GM19467 (cell line): ENCODE results near the gene CREB3.

Experiments used
- ATAC-seq: cut with Tn5 transposase; IDR thresholded peaks from one replicate; pipeline ENCODE4 v1.9.1; 2021; ENCODE audit warnings: mild to moderate bottlenecking, moderate library complexity; ENCODE audit not compliant: unreplicated experiment

CREB3 gene

DNA sequence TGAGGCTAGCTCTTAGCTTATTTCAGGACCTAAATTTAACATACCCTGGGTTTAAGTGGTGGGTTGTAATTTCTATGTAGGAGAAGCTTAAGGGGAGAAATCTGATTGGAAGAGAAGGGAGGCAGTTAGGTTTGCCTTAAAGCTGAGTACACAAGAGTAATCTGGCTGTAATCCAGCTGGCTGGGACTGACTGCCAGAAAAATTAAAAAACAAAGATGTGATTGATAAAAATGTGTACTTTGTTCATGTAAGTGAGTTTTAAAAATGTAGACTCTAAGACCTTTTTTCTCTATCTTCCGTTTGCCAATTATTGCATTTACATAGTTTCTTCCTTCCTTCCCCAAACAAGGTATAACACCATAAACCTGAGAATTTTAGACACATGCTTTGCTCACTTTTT, 39.1 kb downstream of the CREB3 start:
- ATAC-seq = no peak

DNA sequence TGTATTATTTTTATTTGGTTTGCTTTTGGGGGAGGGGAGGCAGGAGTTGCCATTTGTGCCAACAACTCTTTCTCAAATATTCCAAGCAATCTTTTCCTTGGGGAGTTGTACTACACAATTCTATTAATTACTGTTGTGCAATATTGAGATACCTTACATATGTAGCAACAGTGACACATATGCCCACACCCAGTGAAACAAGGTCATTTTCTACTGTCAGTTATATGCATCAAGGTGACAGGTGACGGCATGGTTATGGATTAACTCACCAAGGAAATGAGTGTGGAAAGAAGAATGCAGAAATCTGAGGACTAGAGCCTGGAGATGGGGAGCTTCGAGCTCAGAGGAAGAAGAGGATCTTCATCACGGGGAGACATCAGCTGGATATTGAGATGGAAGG, 39.5 kb downstream of the CREB3 start:
- ATAC-seq = no peak

GRCh38 chr9:35774907-35775635, 42.6 kb downstream of the CREB3 start:
- ATAC-seq = no peak

DNA sequence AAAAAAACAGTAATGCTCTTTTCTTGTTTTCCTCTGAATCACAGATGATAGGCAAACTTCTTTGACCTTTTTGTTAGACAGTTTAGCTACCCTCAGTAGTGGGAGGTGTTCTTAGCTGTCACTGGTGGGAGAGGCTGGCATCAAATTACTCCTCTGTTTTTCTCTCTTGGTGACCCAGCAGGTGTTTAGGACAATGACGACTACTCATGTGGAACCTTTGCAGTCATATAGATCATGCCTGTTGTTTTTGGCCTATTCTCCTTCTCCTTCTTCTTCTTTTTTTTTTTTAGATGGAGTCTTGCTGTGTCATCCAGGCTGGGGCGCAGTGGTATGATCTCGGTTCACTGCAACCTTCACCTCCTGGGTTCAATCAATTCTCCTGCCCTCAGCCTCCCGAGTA, 43.6 kb downstream of the CREB3 start:
- no peak for ATAC-seq

DNA sequence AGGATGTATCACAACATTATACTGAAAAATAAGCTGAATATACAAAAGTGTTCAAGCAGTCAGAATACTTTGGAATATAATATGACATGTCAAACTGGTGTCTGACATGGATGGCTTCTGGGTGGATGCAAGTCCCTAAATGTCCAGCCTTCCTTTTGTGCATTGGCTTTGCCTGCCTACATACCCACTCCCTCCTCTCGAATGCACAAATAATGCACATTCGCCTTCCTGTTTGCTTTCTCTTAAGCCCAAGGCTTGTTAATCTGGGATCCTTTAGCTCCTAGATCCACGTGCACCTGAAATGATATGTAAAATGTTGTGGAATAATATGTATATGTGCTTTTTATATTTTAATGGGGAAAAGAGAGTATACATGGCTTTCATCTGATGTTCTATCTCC, 46.0 kb downstream of the CREB3 start:
- ATAC-seq = no peak

DNA sequence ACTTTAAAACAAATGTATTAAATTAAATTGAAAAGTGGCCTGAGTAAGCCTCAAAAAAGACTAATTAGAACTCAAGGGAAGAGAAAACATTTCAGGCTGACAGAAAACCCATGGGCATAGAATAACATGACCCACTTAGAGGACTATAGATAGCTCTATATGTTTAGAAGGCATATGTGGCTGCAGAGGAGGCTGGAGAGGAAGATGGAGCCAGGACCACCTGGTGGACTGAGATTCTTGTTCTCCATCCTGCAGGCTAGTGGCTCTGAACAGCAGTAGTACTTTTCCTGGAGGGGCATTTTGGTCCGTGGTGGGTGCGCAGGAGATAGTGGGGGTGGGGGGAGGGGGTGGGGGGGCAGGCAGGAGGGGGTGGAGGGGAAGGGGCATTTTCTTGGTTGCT, 48.6 kb downstream of the CREB3 start:
- no peak for ATAC-seq

- no peak for ATAC-seq
Measured at GRCh38 chr9:35783418-35783817, 51.0 kb downstream of the CREB3 start.
